Stimulated activated naive CD8-positive, alpha-beta T cell treated with anti-CD3 and anti-CD28 coated beads, Interleukin-15, Interleukin-2, amounts not matched to agents 100 U/mL and 50 U/mL, for 24 hours (primary cell): Measurements from ENCODE around the gene SPINT4.
A peak's percentile ranks its signal among the peaks of the same experiment; 100 is the strongest.

Experiments used
- ATAC-seq: fragments of 150-1000 bp; cut with Tn5 transposase; one replicate; pipeline ENCODE4 v1.10.0; 2021
- DNase-seq: peaks from one replicate; pipeline ENCODE4 v3.0.0; 2021

The SPINT4 gene

DNA sequence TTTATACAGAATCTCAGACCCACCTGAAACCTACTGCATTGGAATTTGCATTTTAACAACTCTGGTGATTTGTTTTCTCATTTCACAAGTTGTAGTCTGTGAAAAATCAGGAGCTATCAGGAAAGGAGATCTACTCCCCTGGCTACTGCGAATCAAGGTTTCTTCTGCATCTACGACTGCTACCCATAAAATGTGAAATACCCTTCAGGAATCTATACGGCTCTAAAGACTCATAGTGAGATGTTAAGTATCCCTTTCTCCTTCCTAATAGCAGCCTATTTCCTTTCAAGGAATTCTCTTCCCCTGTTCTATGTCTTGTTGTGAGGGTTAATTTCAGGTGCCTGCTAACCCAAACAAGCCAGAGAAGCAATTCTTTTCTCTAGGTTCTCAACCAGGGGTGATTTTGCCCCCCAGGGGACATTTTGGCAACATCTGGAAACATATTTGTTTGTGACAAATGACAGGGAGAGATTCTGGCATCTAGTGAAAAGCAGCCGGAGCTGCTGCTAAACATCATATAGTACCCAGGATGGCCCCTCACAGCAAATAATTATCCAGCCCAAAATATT, 43.2 kb downstream of the SPINT4 start:
- ATAC-seq (no peak), DNase-seq (no peak)

DNA sequence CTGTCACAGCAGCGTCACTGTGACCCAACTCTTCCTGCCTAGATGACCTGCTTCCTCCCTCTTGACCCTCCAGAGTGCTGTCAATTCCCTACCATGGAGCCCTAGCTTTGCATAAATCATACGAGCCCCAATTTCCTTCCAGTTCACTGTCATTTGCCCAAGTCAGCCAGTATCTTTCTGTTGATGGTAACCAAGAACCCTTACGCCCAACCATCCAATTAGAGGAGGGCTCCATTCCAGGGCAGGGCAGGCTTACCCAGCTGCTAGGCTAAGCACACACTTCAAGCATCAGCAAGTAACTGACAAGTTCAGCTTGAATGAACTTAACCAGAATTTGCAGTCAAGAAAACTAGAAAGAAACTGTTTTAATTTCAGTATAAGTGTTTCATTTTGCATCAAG, 43.8 kb downstream of the SPINT4 start:
- ATAC-seq (no peak), DNase-seq (no peak)

DNA sequence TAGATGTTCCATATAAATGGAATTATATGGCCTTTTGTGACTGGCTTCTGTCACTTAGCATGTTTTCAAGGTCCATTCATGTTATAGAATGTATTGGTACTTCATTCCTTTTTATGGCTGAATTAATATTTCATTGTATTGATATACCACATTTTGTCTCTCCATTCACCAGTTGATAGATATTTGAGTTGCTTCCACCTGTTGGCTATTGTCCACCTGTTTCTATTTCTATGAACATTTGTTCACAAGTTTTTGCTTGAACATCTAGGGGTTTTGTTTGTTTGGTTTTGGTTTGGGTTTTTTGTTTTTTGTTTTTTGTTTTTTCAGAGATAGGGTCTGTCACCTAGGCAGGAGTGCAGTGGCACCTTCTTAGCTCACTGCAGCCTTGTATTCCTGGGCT, 46.3 kb downstream of the SPINT4 start:
- DNase-seq (no peak), ATAC-seq (no peak)

DNA sequence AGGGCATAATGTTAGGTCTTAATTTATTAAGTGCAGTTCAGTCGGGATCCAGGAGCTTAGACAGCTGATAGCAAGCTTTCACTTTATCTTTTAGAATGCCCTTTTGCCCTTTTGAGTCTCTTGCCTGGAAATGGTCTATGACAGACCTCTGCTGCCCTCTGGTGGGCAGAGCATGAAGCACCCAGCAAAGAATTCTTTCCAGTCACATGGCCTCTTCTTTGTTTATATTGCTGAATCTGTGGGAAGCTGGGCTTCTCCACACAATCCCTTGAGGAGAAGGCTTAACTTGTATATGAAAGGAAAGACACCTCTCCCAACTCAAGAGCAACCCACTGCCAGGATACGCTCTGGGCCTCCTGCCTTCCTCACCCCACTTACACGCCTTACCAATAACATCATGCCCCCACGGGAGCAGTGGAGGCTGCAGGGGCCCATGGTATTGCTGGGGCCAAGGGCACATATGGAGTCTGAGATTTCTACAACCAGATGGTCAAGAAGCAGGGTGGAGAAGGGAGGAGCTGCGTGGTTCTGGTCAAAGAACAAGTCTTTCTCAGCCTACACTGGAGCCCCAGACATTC, 49.1 kb downstream of the SPINT4 start:
- DNase-seq (peak; percentile 86), ATAC-seq (peak; percentile 62)

DNA sequence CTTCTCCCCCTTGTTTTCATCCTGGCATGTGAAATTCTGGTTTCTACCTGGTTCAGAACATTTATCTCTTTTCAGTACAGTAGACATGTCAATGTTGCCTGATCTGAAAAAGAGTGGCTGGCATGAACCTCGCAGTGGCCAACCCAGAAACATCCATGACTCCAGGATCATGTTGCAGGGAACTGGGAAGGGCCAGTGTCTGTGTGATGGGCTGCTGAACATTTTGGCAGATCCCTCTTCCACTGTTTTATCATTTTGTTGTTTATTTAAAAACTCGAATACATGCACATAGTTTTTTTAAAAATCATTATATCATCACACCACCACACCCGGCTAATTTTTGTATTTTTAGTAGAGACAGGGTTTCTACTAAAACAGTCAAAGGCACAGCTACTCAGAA, 50.5 kb downstream of the SPINT4 start:
- no peak for DNase-seq
- ATAC-seq = no peak

DNA sequence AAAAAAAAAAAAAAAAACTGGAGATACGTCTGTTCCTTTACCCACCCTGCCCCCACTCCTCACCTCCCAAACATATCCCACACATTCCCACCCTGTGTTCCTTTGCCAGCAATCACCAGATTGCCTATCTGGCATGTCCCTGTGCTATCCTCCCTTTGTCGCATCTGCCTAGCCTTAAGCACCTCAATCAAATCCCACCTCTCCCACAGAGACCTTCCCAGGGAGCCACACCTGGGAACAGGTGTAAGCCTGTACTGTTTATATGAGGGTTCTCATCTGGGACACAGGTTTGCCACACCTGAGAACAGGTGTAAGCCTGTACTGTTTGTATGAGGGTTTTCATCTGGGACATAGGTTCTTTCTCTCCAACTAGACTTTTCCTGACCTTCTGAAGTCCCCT, 52.8 kb downstream of the SPINT4 start:
- DNase-seq = no peak
- no peak for ATAC-seq

DNA sequence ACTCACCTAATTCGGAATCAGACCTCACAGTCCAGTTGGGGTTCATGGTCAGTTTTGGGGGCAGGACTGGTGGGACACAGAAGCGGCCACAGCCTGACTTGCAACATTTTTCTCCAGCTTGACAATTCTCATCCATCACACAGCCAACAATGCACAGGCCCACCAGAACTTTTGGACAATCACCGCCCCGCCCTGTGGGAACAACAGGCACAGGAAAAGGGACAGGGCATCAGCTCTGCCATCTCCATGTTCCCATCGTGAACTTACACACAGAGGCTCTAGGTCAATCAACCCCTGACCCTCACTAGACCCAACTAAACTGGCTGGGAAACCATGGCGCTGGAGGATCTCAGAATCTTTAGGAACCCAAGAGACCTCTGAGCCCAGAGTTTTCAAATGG, 53.3 kb downstream of the SPINT4 start:
- ATAC-seq (no peak), DNase-seq (no peak)
